Endothelial cell of umbilical vein (primary cell): Measurements from ENCODE around the gene LRRK1. TPM values are rescaled to one million over a fixed set of nuclear protein-coding genes. Genes with fewer than 3 reads are reported as not detected.

ENCODE experiments used
- BruUV-seq: library from RNA; stranded (reverse); fragments of 400-500 nt; replicated peaks from 2 replicates; lab custom pipeline; 2021; lab: Mats Ljungman, UMichigan
- CTCF ChIA-PET: fragments of 300-600, 350-600 bp; sonication (Branson Sonifier 250); formaldehyde crosslinking; loops from one replicate; lab custom pipeline; 2021; ENCODE audit warnings: antibody characterized with exemption, inconsistent platforms; lab: Charles Lee
- POLR2A ChIA-PET: fragments of 300-600, 350-600 bp; sonication (Branson Sonifier 250); formaldehyde crosslinking; loops from one replicate; lab custom pipeline; 2021; ENCODE audit warnings: antibody characterized with exemption, inconsistent platforms; lab: Charles Lee
- DNase-seq: peaks from one replicate; pipeline ENCODE4 v3.0.0-alpha.2; 2011; ENCODE audit warnings: low read depth, low spot score
- FAIRE-seq: peaks from 2 replicates; lab custom pipeline; 2011; peaks lifted over from hg19 to GRCh38; lab: Jason Lieb, UNC
- H2AFZ ChIP-seq: 2 replicates; pipeline ENCODE4 v1.6.0; 2012; ENCODE audit warnings: low read depth, low read length, control low read depth, inconsistent platforms
- H3K27ac ChIP-seq: 2 replicates; pipeline ENCODE4 v1.5.1; 2011; ENCODE audit warnings: low read depth, mild to moderate bottlenecking, control low read depth, low read length, moderate library complexity; ENCODE audit not compliant: insufficient read depth
- H3K27me3 ChIP-seq, 2 experiments: 2 replicates each; pipeline versions ENCODE4 v1.6.0 to v1.6.1; 2011; ENCODE audit warnings: low read length in 2 of 2, mixed read lengths in 1 of 2; ENCODE audit not compliant: control insufficient read depth in 2 of 2, insufficient read depth in 2 of 2
- H3K36me3 ChIP-seq, 2 experiments: 2 replicates in 1 of 2; 3 replicates in 1 of 2; pipeline ENCODE4 v1.5.1; 2011; ENCODE audit warnings: low read length in 2 of 2, mild to moderate bottlenecking in 1 of 2, moderate library complexity in 1 of 2; ENCODE audit not compliant: control insufficient read depth in 2 of 2, insufficient read depth in 2 of 2; ENCODE audit errors: extremely low read depth in 1 of 2
- H3K4me1 ChIP-seq: 3 replicates; pipeline ENCODE4 v1.5.1; 2011; ENCODE audit warnings: mild to moderate bottlenecking, low read length; ENCODE audit not compliant: control insufficient read depth, insufficient read depth; ENCODE audit errors: extremely low read depth
- H3K4me2 ChIP-seq: 2 replicates; pipeline ENCODE4 v1.6.1; 2011; ENCODE audit warnings: low read length, control low read depth, mixed read lengths; ENCODE audit not compliant: insufficient read depth
- H3K4me3 ChIP-seq, 3 experiments: fragments of 200-600 bp in 1 of 3; sonication (generic), shearing (Covaris generic) in 1 of 3; replicated peaks in 1 of 3; 2 replicates each; pipeline ENCODE4 v1.5.1; 2011 to 2016; ENCODE audit warnings: control low read depth in 3 of 3, low read length in 3 of 3, mild to moderate bottlenecking in 2 of 3, inconsistent platforms in 1 of 3, low read depth in 1 of 3, moderate library complexity in 1 of 3; ENCODE audit not compliant: insufficient read depth in 1 of 3
- H3K79me2 ChIP-seq: 2 replicates; pipeline ENCODE4 v1.6.0; 2012; ENCODE audit warnings: low read length, inconsistent platforms; ENCODE audit not compliant: control insufficient read depth, insufficient read depth
- H3K9ac ChIP-seq: replicated peaks from 2 replicates; pipeline ENCODE3; 2011; ENCODE audit warnings: low read length, control low read depth; ENCODE audit not compliant: insufficient read depth; ENCODE audit errors: extremely low read depth
- H3K9me1 ChIP-seq: replicated peaks from 3 replicates; pipeline ENCODE4 v1.6.0; 2011; ENCODE audit warnings: mild to moderate bottlenecking, low read length; ENCODE audit not compliant: control insufficient read depth, insufficient read depth; ENCODE audit errors: extremely low read depth
- H3K9me3 ChIP-seq: replicated peaks from 2 replicates; pipeline ENCODE4 v1.5.1; 2012; ENCODE audit warnings: low read length, inconsistent platforms; ENCODE audit not compliant: control insufficient read depth, insufficient read depth
- H4K20me1 ChIP-seq: replicated peaks from 2 replicates; pipeline ENCODE3; 2011; ENCODE audit warnings: mild to moderate bottlenecking, low read length; ENCODE audit not compliant: control insufficient read depth, insufficient read depth; ENCODE audit errors: extremely low read depth
- CTCF ChIP-seq, 2 donors: IDR thresholded peaks; 1 replicate in 1 of 2; 2 replicates in 1 of 2; pipeline ENCODE4 v1.5.1; 2011; ENCODE audit warnings: low read length in 2 of 2, mild to moderate bottlenecking in 2 of 2, moderate library complexity in 2 of 2, control low read depth in 1 of 2, inconsistent platforms in 1 of 2, low read depth in 1 of 2; ENCODE audit not compliant: insufficient read depth in 1 of 2; ENCODE audit errors: extremely low read depth in 1 of 2
- EZH2 ChIP-seq: IDR thresholded peaks from 2 replicates; pipeline ENCODE4 v1.6.1; 2012; ENCODE audit warnings: borderline replicate concordance, low read depth, mild to moderate bottlenecking, moderate library complexity, low read length, inconsistent platforms; ENCODE audit not compliant: severe bottlenecking
- FOS ChIP-seq: IDR thresholded peaks from 2 replicates; pipeline ENCODE4 v1.6.1; 2011; ENCODE audit warnings: mild to moderate bottlenecking, low read length, moderate library complexity, borderline replicate concordance; ENCODE audit not compliant: insufficient read depth
- GATA2 ChIP-seq: IDR thresholded peaks from 2 replicates; pipeline ENCODE4 v1.7.0; 2011; ENCODE audit warnings: low read depth, mild to moderate bottlenecking, moderate library complexity, mixed read lengths, low read length; ENCODE audit not compliant: insufficient read length, insufficient read depth
- JUN ChIP-seq: IDR thresholded peaks from 2 replicates; pipeline ENCODE4 v1.6.1; 2011; ENCODE audit warnings: borderline replicate concordance, low read depth; ENCODE audit not compliant: insufficient read length, insufficient read depth
- MAX ChIP-seq: IDR thresholded peaks from 2 replicates; pipeline ENCODE4 v1.6.1; 2011; ENCODE audit not compliant: insufficient read depth, insufficient read length
- MYC ChIP-seq: IDR thresholded peaks from one replicate; pipeline ENCODE4 v1.6.1; 2011; ENCODE audit warnings: mild to moderate bottlenecking, low read depth, low read length
- POLR2A ChIP-seq: IDR thresholded peaks from 2 replicates; pipeline ENCODE4 v1.6.1; 2012; ENCODE audit warnings: low read depth, mild to moderate bottlenecking, control low read depth, low read length
- POLR2AphosphoS5 ChIP-seq: IDR thresholded peaks from 2 replicates; pipeline ENCODE4 v1.6.1; 2012; ENCODE audit warnings: low read depth, mild to moderate bottlenecking, control low read depth, low read length, moderate library complexity; ENCODE audit not compliant: insufficient read depth
- dilution Hi-C: fragments of 300-500 bp; cut with MboI; formaldehyde crosslinking; loops from one replicate; pipeline ENCODE4 v1.15.0; 2019; ENCODE audit warnings: low sequenced_read_pairs; ENCODE audit not compliant: extremely low pct_ligation_motif_present
- intact Hi-C: fragments of 100-400 bp; cut with micrococcal nuclease; formaldehyde crosslinking; loops from one replicate; pipeline ENCODE4 v1.10.0; 2022
- polyA plus RNA-seq, 4 experiments: library from polyadenylated mRNA; depleted of rRNA in 3 of 4; stranded (reverse) in 3 of 4; unstranded in 1 of 4; fragments of >200 nt; gene quantifications; 2 replicates each; pipeline versions ENCODE4 v1.2.1 to v1.2.3, GENCODE V29; 2011 to 2012; ENCODE audit warnings: missing spikeins in 1 of 4
- total RNA-seq: library from RNA; stranded (reverse); gene quantifications from 2 replicates; pipeline ENCODE4 v1.2.3, GENCODE V29; 2021

Gene LRRK1
- total and polyA plus RNA-seq, 2 donors (not counting 3 experiments of a cell fraction or from before 2014, with no cell fraction given): 11.0 to 22.1 TPM

GRCh38 chr15:101054991-101055390 lies 135.8 kb downstream of the LRRK1 start:
- DNase-seq: no peak
- Histone ChIP-seq H3K9ac (no peak overlapping the region), H2AFZ (no peak overlapping the region), H4K20me1 (no peaks in the 10 kb centered on the region), H3K4me1 (no peaks in the 10 kb centered on the region), H3K79me2 (no peaks in the 10 kb centered on the region), H3K9me1 (no peaks in the 10 kb centered on the region), H3K4me3 (no peak overlapping the region), H3K4me2 (no peak overlapping the region), H3K27ac (no peak overlapping the region), H3K9me3 (no peaks in the 10 kb centered on the region), H3K27me3 (no peaks in the 10 kb centered on the region), H3K36me3 (peaks cover 0 to 28% of the 10 kb centered on the region in 2 experiments)
- no TSS peak for BruUV-seq
- intact Hi-C loops (no loop called here), dilution Hi-C loops (no loop called here)
- ChIA-PET CTCF (no interaction called here), POLR2A (no interaction called here)
- FAIRE-seq: no peak
- TF ChIP-seq CTCF (IDR thresholded peaks at IDR 0.05; ENCODE audit: extremely low read depth in 1 of 2, insufficient read depth in 1 of 2, low read depth in 1 of 2, low read length in 2 of 2): no peak
- no peak for TF ChIP-seq MAX
- TF ChIP-seq FOS: no peak
- no peak for TF ChIP-seq MYC

- no peaks in the 10 kb centered on the region for H3K4me1 ChIP-seq
- H3K4me3 ChIP-seq: no peak overlapping the region
- no TSS peak for BruUV-seq
- no peaks in the 10 kb centered on the region for H3K9me3 ChIP-seq
- dilution Hi-C loops (no loop called here), intact Hi-C loops (no loop called here)
- H3K9me1 ChIP-seq: no peaks in the 10 kb centered on the region
- FAIRE-seq (no peak), DNase-seq (no peak)
- H3K9ac ChIP-seq: no peak overlapping the region
- peaks cover 0 to 28% of the 10 kb centered on the region in 2 experiments for H3K36me3 ChIP-seq
- TF ChIP-seq EZH2 (no peak), MYC (no peak), GATA2 (no peak), FOS (no peak), JUN (no peak), POLR2A (no peak), CTCF (IDR thresholded peaks at IDR 0.05; ENCODE audit: extremely low read depth in 1 of 2, insufficient read depth in 1 of 2, low read depth in 1 of 2, low read length in 2 of 2) (no peak), POLR2AphosphoS5 (no peak)
- H3K4me2 ChIP-seq: no peak overlapping the region
- no peaks in the 10 kb centered on the region for H4K20me1 ChIP-seq
- H3K27ac ChIP-seq: no peak overlapping the region
- POLR2A ChIA-PET: no interaction called here
- no peaks in the 10 kb centered on the region for H3K27me3 ChIP-seq
- no peaks in the 10 kb centered on the region for H3K79me2 ChIP-seq
- no peak overlapping the region for H2AFZ ChIP-seq
- CTCF ChIA-PET: no interaction called here
These were observed 136.3 kb downstream of the LRRK1 start for GRCh38 chr15:101055411-101055810.
